Measurements from ENCODE around the gene DYRK3.

Gene DYRK3

DNA sequence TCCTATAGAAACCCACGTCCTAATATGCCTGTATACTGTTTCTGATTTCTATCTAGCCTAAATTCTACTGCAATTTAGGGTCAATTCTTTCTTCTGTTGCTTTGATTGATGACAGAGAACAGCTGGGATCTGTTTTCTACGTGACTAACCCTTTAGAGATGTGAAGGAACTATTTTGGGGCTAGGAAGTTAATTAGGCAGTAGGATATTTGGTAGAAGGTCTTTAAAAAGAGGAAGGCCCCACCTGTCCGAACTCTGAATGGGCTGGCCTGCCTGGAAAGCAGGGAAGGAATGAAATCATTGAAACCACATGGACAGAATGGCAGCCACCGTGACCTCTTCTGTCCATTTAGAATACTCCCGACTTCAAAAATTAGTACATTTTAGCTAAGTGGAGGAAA is 44.1 kb upstream of the DYRK3 start:
- H3K27ac ChIP-seq: no peak overlapping the region
- TF ChIP-seq ZFX (IDR thresholded peaks at IDR 0.05) (no peak), CTCF (conservative IDR thresholded peaks at IDR 0.05) (no peak)

DNA sequence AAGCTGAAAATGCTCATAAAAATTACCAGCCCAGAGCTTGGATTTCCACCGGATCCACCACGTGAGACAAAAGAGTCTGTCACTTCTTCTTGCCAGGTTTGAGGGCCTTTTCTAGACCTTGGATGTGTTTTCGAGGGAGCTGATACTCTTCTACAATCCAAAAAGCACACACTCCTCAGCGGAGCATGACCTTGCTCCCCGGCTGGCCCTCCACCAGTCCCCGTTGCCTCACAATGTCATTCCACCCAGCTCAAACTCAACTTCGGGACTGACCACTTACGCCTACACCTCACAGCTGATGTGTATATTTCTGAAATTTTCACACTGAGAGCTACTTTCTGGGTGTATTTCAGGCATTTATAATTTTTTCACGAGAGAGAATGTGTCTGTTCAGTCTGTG is 43.6 kb upstream of the DYRK3 start:
- no peak for TF ChIP-seq CTCF (conservative IDR thresholded peaks at IDR 0.05)
- TF ChIP-seq ZFX (IDR thresholded peaks at IDR 0.05): no peak

GRCh38 chr1:206593351-206593925 is 41.9 kb upstream of the DYRK3 start:
- no peak overlapping the region for H3K27ac ChIP-seq
- no peak for TF ChIP-seq ZFX (IDR thresholded peaks at IDR 0.05)
- no peak for TF ChIP-seq CTCF (conservative IDR thresholded peaks at IDR 0.05)

More for the DNA sequence above, 43.6 kb upstream of the DYRK3 start:
- H3K27ac ChIP-seq: no peak overlapping the region

- no peak overlapping the region for H3K27ac ChIP-seq
- TF ChIP-seq CTCF (conservative IDR thresholded peaks at IDR 0.05) (no peak), ZFX (IDR thresholded peaks at IDR 0.05) (no peak)
Measured at GRCh38 chr1:206595581-206596318, 39.6 kb upstream of the DYRK3 start.

GRCh38 chr1:206596319-206596666 is 39.0 kb upstream of the DYRK3 start:
- H3K27ac ChIP-seq: no peak overlapping the region
- TF ChIP-seq CTCF (conservative IDR thresholded peaks at IDR 0.05) (no peak), ZFX (IDR thresholded peaks at IDR 0.05) (no peak)

DNA sequence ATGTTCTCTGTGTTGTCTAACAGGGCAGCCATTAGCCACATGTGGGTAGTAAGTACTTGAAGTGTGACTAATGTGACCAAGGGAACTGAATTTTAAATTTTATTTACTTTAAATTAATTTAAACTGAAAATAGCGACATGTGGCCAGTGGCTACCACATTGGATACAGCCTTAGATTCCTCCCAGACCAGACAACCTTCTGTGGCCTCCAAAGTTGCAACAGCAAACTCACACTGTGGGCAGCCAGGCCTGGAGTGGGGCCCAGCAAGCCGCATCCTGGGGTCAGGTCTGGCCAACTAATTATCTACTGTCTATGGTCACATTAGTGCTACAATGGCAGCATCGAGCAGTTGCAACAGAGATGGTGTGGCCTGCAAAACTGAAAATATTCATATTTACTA is 34.8 kb upstream of the DYRK3 start:
- H3K27ac ChIP-seq: no peak overlapping the region
- no peak for TF ChIP-seq ZFX (IDR thresholded peaks at IDR 0.05)
- no peak for TF ChIP-seq CTCF (conservative IDR thresholded peaks at IDR 0.05)

DNA sequence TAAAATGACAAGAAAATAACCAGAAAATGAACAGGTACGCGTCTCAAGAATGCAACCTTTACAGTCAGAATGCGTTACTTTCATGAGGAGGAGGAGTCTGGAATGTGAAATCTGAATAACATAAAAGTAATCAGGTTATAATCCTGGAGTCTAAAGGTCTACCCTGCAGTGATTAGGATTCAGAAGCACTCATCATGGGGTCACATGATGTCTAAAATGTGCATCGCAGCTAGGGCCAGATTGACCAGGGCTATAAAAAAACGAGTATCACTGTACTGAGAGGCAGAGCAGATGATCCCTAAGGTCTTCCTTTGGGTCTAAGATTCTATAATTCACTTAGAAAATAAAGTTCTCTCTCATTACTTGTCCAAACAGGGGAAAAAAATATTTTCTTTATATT is 30.5 kb upstream of the DYRK3 start:
- H3K27ac ChIP-seq: no peak overlapping the region
- TF ChIP-seq ZFX (IDR thresholded peaks at IDR 0.05) (no peak), CTCF (conservative IDR thresholded peaks at IDR 0.05) (no peak)

Data from C4-2B (cell line).